Endothelial cell of umbilical vein (primary cell): Measurements from ENCODE around the gene MRM2.

Experiments
- EZH2 ChIP-seq: IDR thresholded peaks from 2 replicates; pipeline ENCODE4 v1.6.1; 2012; ENCODE audit warnings: borderline replicate concordance, low read depth, mild to moderate bottlenecking, moderate library complexity, low read length, inconsistent platforms; ENCODE audit not compliant: severe bottlenecking
- FOS ChIP-seq: IDR thresholded peaks from 2 replicates; pipeline ENCODE4 v1.6.1; 2011; ENCODE audit warnings: mild to moderate bottlenecking, low read length, moderate library complexity, borderline replicate concordance; ENCODE audit not compliant: insufficient read depth
- JUN ChIP-seq: IDR thresholded peaks from 2 replicates; pipeline ENCODE4 v1.6.1; 2011; ENCODE audit warnings: borderline replicate concordance, low read depth; ENCODE audit not compliant: insufficient read length, insufficient read depth
- POLR2A ChIP-seq: IDR thresholded peaks from 2 replicates; pipeline ENCODE4 v1.6.1; 2012; ENCODE audit warnings: low read depth, mild to moderate bottlenecking, control low read depth, low read length
- POLR2AphosphoS5 ChIP-seq: IDR thresholded peaks from 2 replicates; pipeline ENCODE4 v1.6.1; 2012; ENCODE audit warnings: low read depth, mild to moderate bottlenecking, control low read depth, low read length, moderate library complexity; ENCODE audit not compliant: insufficient read depth
- TF ChIP-seq, protein P1 (sequence below), 2 donors: IDR thresholded peaks; 1 replicate in 1 of 2; 2 replicates in 1 of 2; pipeline ENCODE4 v1.5.1; 2011; ENCODE audit warnings: low read length in 2 of 2, mild to moderate bottlenecking in 2 of 2, moderate library complexity in 2 of 2, control low read depth in 1 of 2, inconsistent platforms in 1 of 2, low read depth in 1 of 2; ENCODE audit not compliant: insufficient read depth in 1 of 2; ENCODE audit errors: extremely low read depth in 1 of 2

DNA sequence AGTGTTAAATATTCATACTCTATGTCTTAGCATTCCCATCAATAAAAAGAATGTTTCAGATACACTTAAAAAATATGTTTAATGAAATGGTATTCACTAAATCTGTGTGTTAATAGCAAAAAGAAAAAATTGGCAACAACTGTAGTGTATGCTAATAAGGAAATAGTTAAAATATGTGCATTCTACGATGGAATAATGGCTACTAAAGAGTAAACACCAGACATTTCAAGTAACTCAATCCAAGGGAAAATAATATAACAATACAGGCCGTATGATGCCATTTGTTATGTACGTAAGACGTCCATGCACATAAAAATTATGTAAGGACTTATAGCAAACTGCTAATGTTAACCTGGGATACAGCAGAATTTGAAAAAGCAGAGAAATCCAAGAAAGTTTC is 55.8 kb downstream of the MRM2 start:
- no peak for TF ChIP-seq POLR2AphosphoS5
- no peak for TF ChIP-seq EZH2
- no peak for TF ChIP-seq POLR2A
- TF ChIP-seq, protein P1, sequence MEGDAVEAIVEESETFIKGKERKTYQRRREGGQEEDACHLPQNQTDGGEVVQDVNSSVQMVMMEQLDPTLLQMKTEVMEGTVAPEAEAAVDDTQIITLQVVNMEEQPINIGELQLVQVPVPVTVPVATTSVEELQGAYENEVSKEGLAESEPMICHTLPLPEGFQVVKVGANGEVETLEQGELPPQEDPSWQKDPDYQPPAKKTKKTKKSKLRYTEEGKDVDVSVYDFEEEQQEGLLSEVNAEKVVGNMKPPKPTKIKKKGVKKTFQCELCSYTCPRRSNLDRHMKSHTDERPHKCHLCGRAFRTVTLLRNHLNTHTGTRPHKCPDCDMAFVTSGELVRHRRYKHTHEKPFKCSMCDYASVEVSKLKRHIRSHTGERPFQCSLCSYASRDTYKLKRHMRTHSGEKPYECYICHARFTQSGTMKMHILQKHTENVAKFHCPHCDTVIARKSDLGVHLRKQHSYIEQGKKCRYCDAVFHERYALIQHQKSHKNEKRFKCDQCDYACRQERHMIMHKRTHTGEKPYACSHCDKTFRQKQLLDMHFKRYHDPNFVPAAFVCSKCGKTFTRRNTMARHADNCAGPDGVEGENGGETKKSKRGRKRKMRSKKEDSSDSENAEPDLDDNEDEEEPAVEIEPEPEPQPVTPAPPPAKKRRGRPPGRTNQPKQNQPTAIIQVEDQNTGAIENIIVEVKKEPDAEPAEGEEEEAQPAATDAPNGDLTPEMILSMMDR (IDR thresholded peaks at IDR 0.05; ENCODE audit: extremely low read depth in 1 of 2, insufficient read depth in 1 of 2, low read depth in 1 of 2, low read length in 2 of 2), result no peak
- TF ChIP-seq FOS, result no peak
- no peak for TF ChIP-seq JUN
